KMS-11 (cell line): ENCODE results near the gene MXRA5.

Experiments
- H2AFZ ChIP-seq: fragments of 200-600 bp; sonication (generic); 2 replicates; pipeline ENCODE4 v1.6.1; 2016; ENCODE audit warnings: antibody characterized with exemption, mixed run types, low read depth
- H3K27ac ChIP-seq: fragments of 200-600 bp; sonication (generic); 2 replicates; pipeline ENCODE4 v1.6.1; 2016; ENCODE audit warnings: mild to moderate bottlenecking, mixed run types
- H3K27me3 ChIP-seq: fragments of 200-600 bp; sonication (generic); 2 replicates; pipeline ENCODE4 v1.6.1; 2017; ENCODE audit warnings: mild to moderate bottlenecking, low read depth, mixed run types, moderate library complexity; ENCODE audit not compliant: insufficient read depth
- H3K36me3 ChIP-seq: fragments of 200-600 bp; sonication (generic); 2 replicates; pipeline ENCODE4 v1.6.1; 2017; ENCODE audit warnings: mild to moderate bottlenecking, mixed run types; ENCODE audit not compliant: insufficient read depth
- H3K4me1 ChIP-seq: fragments of 200-600 bp; sonication (generic); 2 replicates; pipeline ENCODE4 v1.6.1; 2016; ENCODE audit warnings: mild to moderate bottlenecking, low read depth, mixed run types; ENCODE audit not compliant: poor library complexity, severe bottlenecking
- H3K4me2 ChIP-seq: fragments of 200-600 bp; sonication (generic); 2 replicates; pipeline ENCODE4 v1.7.0; 2016; ENCODE audit warnings: mild to moderate bottlenecking, mixed run types
- H3K4me3 ChIP-seq: fragments of 200-600 bp; sonication (generic); IDR thresholded peaks from 2 replicates; pipeline ENCODE4 v1.6.1; 2017; ENCODE audit warnings: low read depth, low read length, mixed read lengths; ENCODE audit not compliant: insufficient read depth
- H3K79me2 ChIP-seq: fragments of 200-600 bp; sonication (generic); 2 replicates; pipeline ENCODE4 v1.6.1; 2016; ENCODE audit warnings: low read depth, mixed run types; ENCODE audit not compliant: insufficient read depth
- H3K9ac ChIP-seq: fragments of 200-600 bp; sonication (generic); 2 replicates; pipeline ENCODE4 v1.6.1; 2016; ENCODE audit warnings: mild to moderate bottlenecking, mixed run types
- H4K20me1 ChIP-seq: fragments of 200-600 bp; sonication (generic); 2 replicates; pipeline ENCODE4 v1.6.1; 2016; ENCODE audit warnings: mild to moderate bottlenecking, mixed run types; ENCODE audit not compliant: insufficient read depth
- CTCF ChIP-seq: fragments of 200-600 bp; sonication (generic); conservative IDR thresholded peaks from 2 replicates; pipeline ENCODE4 v1.6.1; 2017; ENCODE audit warnings: low read depth, mild to moderate bottlenecking, antibody characterized with exemption, low read length, moderate library complexity, mixed read lengths

The MXRA5 gene

GRCh38 chrX:3263681-3264126, 82.7 kb downstream of the MXRA5 start:
- Histone ChIP-seq H3K27ac (no peak overlapping the region), H3K79me2 (no peaks in the 10 kb centered on the region), H3K27me3 (no peaks in the 10 kb centered on the region), H3K4me2 (no peak overlapping the region), H4K20me1 (no peaks in the 10 kb centered on the region), H3K4me1 (no peaks in the 10 kb centered on the region), H2AFZ (no peak overlapping the region), H3K4me3 (no peak overlapping the region), H3K36me3 (no peaks in the 10 kb centered on the region), H3K9ac (no peak overlapping the region)
- no peak for TF ChIP-seq CTCF

GRCh38 chrX:3262901-3263300, 83.6 kb downstream of the MXRA5 start:
- no peak overlapping the region for H3K9ac ChIP-seq
- no peak overlapping the region for H3K27ac ChIP-seq
- no peak overlapping the region for H3K4me3 ChIP-seq
- H3K79me2 ChIP-seq, result no peaks in the 10 kb centered on the region
- H2AFZ ChIP-seq, result no peak overlapping the region
- no peaks in the 10 kb centered on the region for H4K20me1 ChIP-seq
- no peaks in the 10 kb centered on the region for H3K4me1 ChIP-seq
- no peaks in the 10 kb centered on the region for H3K36me3 ChIP-seq
- no peak overlapping the region for H3K4me2 ChIP-seq
- TF ChIP-seq CTCF, result no peak
- H3K27me3 ChIP-seq, result no peaks in the 10 kb centered on the region
